ENCODE measurements around the gene MAGEA1.
"Not testable (repeated sequence)": the region's sequence is repeated elsewhere in the genome, so short reads cannot be mapped to it uniquely, and the experiment has no call there.

- TF ChIP-seq, protein P1, sequence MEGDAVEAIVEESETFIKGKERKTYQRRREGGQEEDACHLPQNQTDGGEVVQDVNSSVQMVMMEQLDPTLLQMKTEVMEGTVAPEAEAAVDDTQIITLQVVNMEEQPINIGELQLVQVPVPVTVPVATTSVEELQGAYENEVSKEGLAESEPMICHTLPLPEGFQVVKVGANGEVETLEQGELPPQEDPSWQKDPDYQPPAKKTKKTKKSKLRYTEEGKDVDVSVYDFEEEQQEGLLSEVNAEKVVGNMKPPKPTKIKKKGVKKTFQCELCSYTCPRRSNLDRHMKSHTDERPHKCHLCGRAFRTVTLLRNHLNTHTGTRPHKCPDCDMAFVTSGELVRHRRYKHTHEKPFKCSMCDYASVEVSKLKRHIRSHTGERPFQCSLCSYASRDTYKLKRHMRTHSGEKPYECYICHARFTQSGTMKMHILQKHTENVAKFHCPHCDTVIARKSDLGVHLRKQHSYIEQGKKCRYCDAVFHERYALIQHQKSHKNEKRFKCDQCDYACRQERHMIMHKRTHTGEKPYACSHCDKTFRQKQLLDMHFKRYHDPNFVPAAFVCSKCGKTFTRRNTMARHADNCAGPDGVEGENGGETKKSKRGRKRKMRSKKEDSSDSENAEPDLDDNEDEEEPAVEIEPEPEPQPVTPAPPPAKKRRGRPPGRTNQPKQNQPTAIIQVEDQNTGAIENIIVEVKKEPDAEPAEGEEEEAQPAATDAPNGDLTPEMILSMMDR (IDR thresholded peaks at IDR 0.05; ENCODE audit: low read depth, low read length, poor library complexity, severe bottlenecking), result not testable (repeated sequence)
- not testable (repeated sequence) for TF ChIP-seq EZH2phosphoT487 (IDR thresholded peaks at IDR 0.05; ENCODE audit: borderline replicate concordance, low read length)
Measured at GRCh38 chrX:153139074-153139473, 40.0 kb upstream of the MAGEA1 start.
